ENCODE data around the gene SNRPD3. TPM values are rescaled to one million over a fixed set of nuclear protein-coding genes. Genes with fewer than 3 reads are reported as not detected.
A peak's percentile ranks its signal among the peaks of the same experiment; 100 is the strongest.

Gene SNRPD3
- total RNA-seq, 6 donors from 2014 or later, result 66.8 to 119 (median 84.8) TPM

- TF ChIP-seq POLR2A (IDR thresholded peaks at IDR 0.05) (no peak), CTCF (IDR thresholded peaks at IDR 0.05) (no peak), EP300 (IDR thresholded peaks at IDR 0.05) (no peak), POLR2AphosphoS5 (IDR thresholded peaks at IDR 0.05) (no peak)
- Histone ChIP-seq H3K4me1 (peaks cover 21 to 54% (median 32%) of the 10 kb centered on the region in 4 donors), H3K36me3 (peaks cover 2 to 58% (median 38%) of the 10 kb centered on the region in 4 donors), H3K4me3 (no peak overlapping the region), H3K27ac (no peak overlapping the region), H3K9me3 (no peaks in the 10 kb centered on the region), H3K27me3 (no peaks in the 10 kb centered on the region)
- ATAC-seq (ENCODE audit: low FRiP score in 2 of 2) (no peak), DNase-seq (no peak)
- 77 to 85% methylated on average over 2 of the region's 2 CpGs for WGBS, 2 donors
Measured at GRCh38 chr22:24563246-24563645, 7.4 kb downstream of the SNRPD3 start.

- H3K9me3 ChIP-seq, result no peaks in the 10 kb centered on the region
- TF ChIP-seq EP300 (IDR thresholded peaks at IDR 0.05), result no peak
- TF ChIP-seq POLR2A (IDR thresholded peaks at IDR 0.05), result no peak
- no peak for TF ChIP-seq CTCF (IDR thresholded peaks at IDR 0.05)
- TF ChIP-seq POLR2AphosphoS5 (IDR thresholded peaks at IDR 0.05), result no peak
- peaks cover 21 to 41% (median 28%) of the 10 kb centered on the region in 4 donors for H3K4me1 ChIP-seq
- H3K27me3 ChIP-seq, result no peaks in the 10 kb centered on the region
- H3K4me3 ChIP-seq, result no peak overlapping the region
- H3K36me3 ChIP-seq, result peaks cover 13 to 58% (median 39%) of the 10 kb centered on the region in 4 donors
- DNase-seq, result no peak
- no peak overlapping the region for H3K27ac ChIP-seq
- no peak for ATAC-seq (ENCODE audit: low FRiP score in 2 of 2)
- WGBS, 2 donors, result 72 to 81% methylated on average over 2 of the region's 2 CpGs
Measured at GRCh38 chr22:24564376-24565058, 8.7 kb downstream of the SNRPD3 start.

GRCh38 chr22:24565077-24565476, 9.3 kb downstream of the SNRPD3 start:
- peaks cover 21 to 37% (median 27%) of the 10 kb centered on the region in 4 donors for H3K4me1 ChIP-seq
- ATAC-seq (ENCODE audit: low FRiP score in 2 of 2), result no peak
- 77 to 83% methylated on average over 2 of the region's 2 CpGs for WGBS, 2 donors
- DNase-seq, result no peak
- no peak for TF ChIP-seq EP300 (IDR thresholded peaks at IDR 0.05)
- no peak for TF ChIP-seq POLR2AphosphoS5 (IDR thresholded peaks at IDR 0.05)
- TF ChIP-seq POLR2A (IDR thresholded peaks at IDR 0.05), result no peak
- TF ChIP-seq CTCF (IDR thresholded peaks at IDR 0.05), result no peak
- no peak overlapping the region for H3K27ac ChIP-seq
- H3K27me3 ChIP-seq, result no peaks in the 10 kb centered on the region
- H3K9me3 ChIP-seq, result no peaks in the 10 kb centered on the region
- H3K4me3 ChIP-seq, result no peak overlapping the region
- H3K36me3 ChIP-seq, result peaks cover 18 to 58% (median 40%) of the 10 kb centered on the region in 4 donors

- H3K27ac ChIP-seq, result peak overlapping the region in 2 of 4 donors; percentile 18 to 25
- WGBS, 2 donors, result 56 to 67% methylated on average over 6 to 8 of the region's 8 CpGs
- H3K9me3 ChIP-seq, result no peaks in the 10 kb centered on the region
- peak in 1 of 2 donors; percentile 68 for ATAC-seq (ENCODE audit: low FRiP score in 2 of 2)
- H3K4me3 ChIP-seq, result no peak overlapping the region
- no peak for TF ChIP-seq POLR2AphosphoS5 (IDR thresholded peaks at IDR 0.05)
- no peak for TF ChIP-seq CTCF (IDR thresholded peaks at IDR 0.05)
- TF ChIP-seq POLR2A (IDR thresholded peaks at IDR 0.05), result no peak
- no peak for TF ChIP-seq EP300 (IDR thresholded peaks at IDR 0.05)
- DNase-seq, result peak in 1 of 2 donors; percentile 50
- peaks cover 21 to 36% (median 27%) of the 10 kb centered on the region in 4 donors for H3K4me1 ChIP-seq
- H3K36me3 ChIP-seq, result peaks cover 19 to 63% (median 41%) of the 10 kb centered on the region in 4 donors
- no peaks in the 10 kb centered on the region for H3K27me3 ChIP-seq
Measured at GRCh38 chr22:24566899-24567511, 11.2 kb downstream of the SNRPD3 start.
